HCT116 (cell line): ENCODE data around the gene SH3D19. TPM values are rescaled to one million over a fixed set of nuclear protein-coding genes. Genes with fewer than 3 reads are reported as not detected.

Experiments used
- ATAC-seq: fragments of 200-7000 bp; cut with Tn5 transposase; 2 replicates; pipeline ENCODE4 v1.9.1; 2020; ENCODE audit warnings: mild to moderate bottlenecking, moderate library complexity
- BruUV-seq: library from RNA; stranded (reverse); fragments of 400-500 nt; replicated peaks from 2 replicates; lab custom pipeline; 2021; lab: Mats Ljungman, UMichigan
- CTCF ChIA-PET: fragments of 300-600 bp; sonication (Branson Sonifier 250); formaldehyde crosslinking; loops from one replicate; lab custom pipeline; 2021; ENCODE audit warnings: antibody characterized with exemption; lab: Charles Lee
- POLR2A ChIA-PET: fragments of 300-600, 350-600 bp; sonication (Branson Sonifier 250); formaldehyde crosslinking; loops from one replicate; lab custom pipeline; 2021; ENCODE audit warnings: antibody characterized with exemption; lab: Charles Lee
- RAD21 ChIA-PET, 2 experiments: fragments of 300-600 bp; sonication (Branson Sonifier 250); formaldehyde crosslinking; loops; one replicate each; lab custom pipeline; 2023; ENCODE audit warnings: low total read pairs in 2 of 2; ENCODE audit not compliant: uncharacterized antibody in 2 of 2, unreplicated experiment in 2 of 2, low non-redundant PET in 1 of 2; lab: Charles Lee
- DNase-seq: peaks from one replicate; pipeline ENCODE4 v3.0.0-alpha.2; 2010; ENCODE audit warnings: low read depth, low spot score
- H2AFZ ChIP-seq: fragments of 200-600 bp; shearing (Covaris generic), sonication (generic); 2 replicates; pipeline ENCODE4 v1.6.1; 2017; ENCODE audit warnings: low read depth, mixed run types, mixed read lengths, antibody characterized with exemption, low read length; ENCODE audit not compliant: poor library complexity, severe bottlenecking
- H3K27ac ChIP-seq: 2 replicates; pipeline ENCODE4 v1.5.1; 2012; ENCODE audit warnings: low read depth, low read length
- H3K27me3 ChIP-seq: fragments of 200-600 bp; sonication (generic); 2 replicates; pipeline ENCODE4 v1.6.1; 2016; ENCODE audit warnings: mixed run types, low read length, mixed read lengths; ENCODE audit not compliant: insufficient read depth
- H3K36me3 ChIP-seq, 2 experiments: fragments of 200-500 bp in 1 of 2; fragments of 200-600 bp in 1 of 2; sonication (Bioruptor generic) in 1 of 2; sonication (generic) in 1 of 2; 2 replicates each; pipeline versions ENCODE4 v1.5.1 to v1.6.1; 2014 to 2016; ENCODE audit warnings: low read length in 2 of 2, inconsistent platforms in 1 of 2, mixed read lengths in 1 of 2, mixed run types in 1 of 2; ENCODE audit not compliant: insufficient read depth in 2 of 2, control insufficient read depth in 1 of 2
- H3K4me1 ChIP-seq, 2 experiments: fragments of 200-600 bp in 1 of 2; sonication (generic) in 1 of 2; 2 replicates each; pipeline versions ENCODE4 v1.5.1 to v1.6.1; 2012 to 2017; ENCODE audit warnings: low read length in 2 of 2, inconsistent platforms in 1 of 2, mild to moderate bottlenecking in 1 of 2, mixed read lengths in 1 of 2, mixed run types in 1 of 2, moderate library complexity in 1 of 2; ENCODE audit not compliant: insufficient read depth in 2 of 2, control insufficient read depth in 1 of 2
- H3K4me2 ChIP-seq: fragments of 200-600 bp; sonication (generic); 2 replicates; pipeline ENCODE4 v1.6.1; 2017; ENCODE audit warnings: mixed run types, low read length, mixed read lengths
- H3K4me3 ChIP-seq, 2 experiments: fragments of 200-600 bp in 1 of 2; sonication (generic) in 1 of 2; replicated peaks in 1 of 2; 2 replicates each; pipeline ENCODE4 v1.5.1; 2011 to 2016; ENCODE audit warnings: low read length in 2 of 2, control low read depth in 1 of 2, low read depth in 1 of 2, mild to moderate bottlenecking in 1 of 2, mixed read lengths in 1 of 2, mixed run types in 1 of 2
- H3K79me2 ChIP-seq: fragments of 200-600 bp; sonication (generic); 2 replicates; pipeline ENCODE4 v1.6.1; 2017; ENCODE audit warnings: mild to moderate bottlenecking, mixed run types, low read length, moderate library complexity, mixed read lengths; ENCODE audit not compliant: insufficient read depth
- H3K9ac ChIP-seq: fragments of 200-600 bp; sonication (generic); 2 replicates; pipeline ENCODE4 v1.6.1; 2016; ENCODE audit warnings: low read length, mixed read lengths
- H3K9me2 ChIP-seq: fragments of 200-600 bp; sonication (generic), shearing (Covaris generic); 2 replicates; pipeline ENCODE4 v1.6.1; 2017; ENCODE audit warnings: mixed run types, mild to moderate bottlenecking, moderate library complexity; ENCODE audit not compliant: insufficient read depth
- H3K9me3 ChIP-seq, 2 experiments: fragments of 200-500 bp in 1 of 2; fragments of 200-600 bp in 1 of 2; sonication (Bioruptor generic) in 1 of 2; sonication (generic) in 1 of 2; 2 replicates each; pipeline ENCODE4 v1.6.1; 2014 to 2017; ENCODE audit warnings: low read length in 2 of 2, mixed read lengths in 2 of 2, inconsistent platforms in 1 of 2, low read depth in 1 of 2, mild to moderate bottlenecking in 1 of 2, mixed run types in 1 of 2, moderate library complexity in 1 of 2; ENCODE audit not compliant: control insufficient read depth in 1 of 2, insufficient read depth in 1 of 2
- H4K20me1 ChIP-seq: fragments of 200-600 bp; sonication (generic), shearing (Covaris generic); 2 replicates; pipeline ENCODE4 v1.6.1; 2017; ENCODE audit warnings: mixed run types, mild to moderate bottlenecking, moderate library complexity; ENCODE audit not compliant: insufficient read depth
- CEBPB ChIP-seq: IDR thresholded peaks from 2 replicates; pipeline ENCODE4 v1.6.1; 2012; ENCODE audit warnings: low read depth
- EGR1 ChIP-seq: IDR thresholded peaks from 2 replicates; pipeline ENCODE4 v1.6.1; 2012; ENCODE audit warnings: low read depth
- ELF1 ChIP-seq: IDR thresholded peaks from 2 replicates; pipeline ENCODE4 v1.6.1; 2012; ENCODE audit warnings: low read depth, borderline replicate concordance
- EZH2 ChIP-seq: fragments of 200-600 bp; sonication (generic); IDR thresholded peaks from 2 replicates; pipeline ENCODE4 v1.6.1; 2017; ENCODE audit warnings: antibody characterized with exemption, mixed run types
- EZH2phosphoT487 ChIP-seq: fragments of 200-600 bp; IDR thresholded peaks from 2 replicates; pipeline ENCODE4 v1.6.1; 2018; ENCODE audit warnings: antibody characterized with exemption, borderline replicate concordance
- JUND ChIP-seq: IDR thresholded peaks from 2 replicates; pipeline ENCODE4 v1.6.1; 2012
- POLR2A ChIP-seq: IDR thresholded peaks from 2 replicates; pipeline ENCODE4 v1.7.0; 2011; ENCODE audit warnings: borderline replicate concordance; ENCODE audit not compliant: insufficient read depth, insufficient read length; ENCODE audit errors: extremely low read depth
- POLR2AphosphoS5 ChIP-seq: IDR thresholded peaks from 2 replicates; pipeline ENCODE4 v1.6.1; 2011; ENCODE audit warnings: mild to moderate bottlenecking, low read depth, low read length, moderate library complexity
- RAD21 ChIP-seq: IDR thresholded peaks from 2 replicates; pipeline ENCODE4 v1.6.1; 2012; ENCODE audit warnings: low read depth, mild to moderate bottlenecking
- SIN3A ChIP-seq: IDR thresholded peaks from 2 replicates; pipeline ENCODE4 v1.6.1; 2012; ENCODE audit warnings: low read depth
- SP1 ChIP-seq: IDR thresholded peaks from 2 replicates; pipeline ENCODE4 v1.6.1; 2012; ENCODE audit warnings: low read depth
- SRF ChIP-seq: IDR thresholded peaks from 2 replicates; pipeline ENCODE4 v1.6.1; 2012; ENCODE audit warnings: low read depth
- TCF7L2 ChIP-seq: IDR thresholded peaks from 2 replicates; pipeline ENCODE4 v1.7.0; 2011; ENCODE audit warnings: borderline replicate concordance, inconsistent platforms; ENCODE audit not compliant: insufficient read depth, insufficient read length; ENCODE audit errors: extremely low read depth
- YY1 ChIP-seq: IDR thresholded peaks from 2 replicates; pipeline ENCODE4 v1.6.1; 2011; ENCODE audit warnings: low read length, low read depth, moderate library complexity, mild to moderate bottlenecking; ENCODE audit not compliant: insufficient replicate concordance; ENCODE audit errors: extremely low read depth
- ZFX ChIP-seq: fragments of 450-650 bp; IDR thresholded peaks from 2 replicates; pipeline ENCODE4 v1.6.1; 2017
- ZNF274 ChIP-seq: fragments of 200-500 bp; sonication (Bioruptor generic); IDR thresholded peaks from 2 replicates; pipeline ENCODE4 v1.6.1; 2014; ENCODE audit warnings: mild to moderate bottlenecking, low read depth, low read length, inconsistent platforms
- intact Hi-C: fragments of 100-400 bp; cut with micrococcal nuclease; formaldehyde crosslinking; loops from 2 replicates; pipeline ENCODE4 v1.10.0; 2022
- total RNA-seq: library from RNA; stranded (reverse); gene quantifications from one replicate; pipeline ENCODE4 v1.2.1, GENCODE V29; 2021; ENCODE audit not compliant: unreplicated experiment
- TF ChIP-seq, protein P1 (sequence below): IDR thresholded peaks from 2 replicates; pipeline ENCODE4 v1.6.1; 2012
- TF ChIP-seq, protein P2 (sequence below): IDR thresholded peaks from 2 replicates; pipeline ENCODE4 v1.6.1; 2011; ENCODE audit warnings: mild to moderate bottlenecking, low read length, moderate library complexity; ENCODE audit not compliant: insufficient replicate concordance; ENCODE audit errors: extremely low read depth
- TF ChIP-seq, protein P3 (sequence below): IDR thresholded peaks from 2 replicates; pipeline ENCODE4 v1.6.1; 2012; ENCODE audit warnings: low read depth
- TF ChIP-seq, protein P4 (sequence below), 3 experiments: fragments of 200-600 bp in 1 of 3; sonication (generic) in 1 of 3; IDR thresholded peaks in 2 of 3; conservative IDR thresholded peaks in 1 of 3; 2 replicates each; pipeline ENCODE4 v1.5.1; 2012 to 2017; ENCODE audit warnings: low read depth in 2 of 3, low read length in 2 of 3, antibody characterized with exemption in 1 of 3, borderline replicate concordance in 1 of 3, control low read depth in 1 of 3, mild to moderate bottlenecking in 1 of 3, mixed read lengths in 1 of 3, mixed run types in 1 of 3, moderate library complexity in 1 of 3; ENCODE audit not compliant: insufficient read depth in 1 of 3

SH3D19 gene
- total RNA-seq, 1 experiment from 2014 or later: 37.5 TPM

DNA sequence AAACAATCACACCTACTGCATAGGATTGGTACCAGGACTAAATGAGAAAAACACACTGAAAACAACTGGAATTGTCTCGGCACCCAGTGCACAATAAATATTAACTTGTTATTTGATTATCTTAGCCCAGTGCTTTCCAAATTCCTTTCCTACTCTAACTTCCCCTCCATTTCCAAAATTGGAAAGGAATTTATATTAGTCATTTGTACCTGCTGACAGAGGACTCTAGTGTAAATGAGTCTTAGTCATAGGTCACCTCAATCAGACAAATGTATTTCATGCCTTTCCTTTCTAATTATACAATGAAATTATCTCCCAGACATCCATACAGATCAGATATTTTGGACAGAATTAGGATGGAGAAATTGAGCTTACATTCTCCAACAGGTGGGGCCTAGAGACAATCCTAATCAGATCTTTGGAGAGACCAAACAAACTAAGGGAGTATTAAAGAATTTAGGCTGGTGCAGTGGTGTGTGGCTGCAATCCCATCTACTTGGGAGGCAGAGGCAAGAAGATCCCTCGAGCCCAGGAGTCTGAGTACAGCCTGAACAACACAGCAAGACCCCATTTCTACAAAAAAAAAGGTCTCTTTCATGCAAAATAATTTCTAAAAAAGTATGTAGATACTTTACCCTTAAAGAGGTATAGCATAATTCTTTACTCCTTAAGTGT is 10.1 kb downstream of the SH3D19 start:
- Histone ChIP-seq H3K9me3 (no peaks in the 10 kb centered on the region), H4K20me1 (no peaks in the 10 kb centered on the region), H3K27me3 (no peaks in the 10 kb centered on the region), H3K4me1 (peaks cover 57 to 75% of the 10 kb centered on the region in 2 experiments), H3K4me3 (peak overlapping the region; percentile 12 to 48; a peak in 3 of 4 replicates), H3K9ac (peak overlapping the region; percentile 45), H3K27ac (peak overlapping the region; percentile 88), H3K9me2 (no peaks in the 10 kb centered on the region), H3K79me2 (peaks cover 81% of the 10 kb centered on the region), H2AFZ (no peak overlapping the region), H3K4me2 (peak overlapping the region; percentile 73), H3K36me3 (no peaks in the 10 kb centered on the region)
- CTCF ChIA-PET: no interaction called here
- RAD21 ChIA-PET: no interaction called here
- DNase-seq: peak; percentile 54
- no TSS peak for BruUV-seq
- intact Hi-C loops: no loop called here
- POLR2A ChIA-PET: interaction anchor here (2.5 kb wide), 1 partner anchor 10 kb away, joined by 15 read pairs; the partner anchor contains the start of gene SH3D19
- ATAC-seq: peak; percentile 75
- TF ChIP-seq, protein P1, sequence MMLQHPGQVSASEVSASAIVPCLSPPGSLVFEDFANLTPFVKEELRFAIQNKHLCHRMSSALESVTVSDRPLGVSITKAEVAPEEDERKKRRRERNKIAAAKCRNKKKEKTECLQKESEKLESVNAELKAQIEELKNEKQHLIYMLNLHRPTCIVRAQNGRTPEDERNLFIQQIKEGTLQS: peak; percentile 49; the same call in 1 of the 2 replicates
- TF ChIP-seq SIN3A: peak; percentile 74
- TF ChIP-seq ZNF274: no peak
- TF ChIP-seq CEBPB: peak; percentile 75
- no peak for TF ChIP-seq POLR2A
- no peak for TF ChIP-seq EZH2
- TF ChIP-seq, protein P2, sequence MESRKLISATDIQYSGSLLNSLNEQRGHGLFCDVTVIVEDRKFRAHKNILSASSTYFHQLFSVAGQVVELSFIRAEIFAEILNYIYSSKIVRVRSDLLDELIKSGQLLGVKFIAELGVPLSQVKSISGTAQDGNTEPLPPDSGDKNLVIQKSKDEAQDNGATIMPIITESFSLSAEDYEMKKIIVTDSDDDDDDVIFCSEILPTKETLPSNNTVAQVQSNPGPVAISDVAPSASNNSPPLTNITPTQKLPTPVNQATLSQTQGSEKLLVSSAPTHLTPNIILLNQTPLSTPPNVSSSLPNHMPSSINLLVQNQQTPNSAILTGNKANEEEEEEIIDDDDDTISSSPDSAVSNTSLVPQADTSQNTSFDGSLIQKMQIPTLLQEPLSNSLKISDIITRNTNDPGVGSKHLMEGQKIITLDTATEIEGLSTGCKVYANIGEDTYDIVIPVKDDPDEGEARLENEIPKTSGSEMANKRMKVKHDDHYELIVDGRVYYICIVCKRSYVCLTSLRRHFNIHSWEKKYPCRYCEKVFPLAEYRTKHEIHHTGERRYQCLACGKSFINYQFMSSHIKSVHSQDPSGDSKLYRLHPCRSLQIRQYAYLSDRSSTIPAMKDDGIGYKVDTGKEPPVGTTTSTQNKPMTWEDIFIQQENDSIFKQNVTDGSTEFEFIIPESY: no peak
- no peak for TF ChIP-seq EZH2phosphoT487
- TF ChIP-seq, protein P3, sequence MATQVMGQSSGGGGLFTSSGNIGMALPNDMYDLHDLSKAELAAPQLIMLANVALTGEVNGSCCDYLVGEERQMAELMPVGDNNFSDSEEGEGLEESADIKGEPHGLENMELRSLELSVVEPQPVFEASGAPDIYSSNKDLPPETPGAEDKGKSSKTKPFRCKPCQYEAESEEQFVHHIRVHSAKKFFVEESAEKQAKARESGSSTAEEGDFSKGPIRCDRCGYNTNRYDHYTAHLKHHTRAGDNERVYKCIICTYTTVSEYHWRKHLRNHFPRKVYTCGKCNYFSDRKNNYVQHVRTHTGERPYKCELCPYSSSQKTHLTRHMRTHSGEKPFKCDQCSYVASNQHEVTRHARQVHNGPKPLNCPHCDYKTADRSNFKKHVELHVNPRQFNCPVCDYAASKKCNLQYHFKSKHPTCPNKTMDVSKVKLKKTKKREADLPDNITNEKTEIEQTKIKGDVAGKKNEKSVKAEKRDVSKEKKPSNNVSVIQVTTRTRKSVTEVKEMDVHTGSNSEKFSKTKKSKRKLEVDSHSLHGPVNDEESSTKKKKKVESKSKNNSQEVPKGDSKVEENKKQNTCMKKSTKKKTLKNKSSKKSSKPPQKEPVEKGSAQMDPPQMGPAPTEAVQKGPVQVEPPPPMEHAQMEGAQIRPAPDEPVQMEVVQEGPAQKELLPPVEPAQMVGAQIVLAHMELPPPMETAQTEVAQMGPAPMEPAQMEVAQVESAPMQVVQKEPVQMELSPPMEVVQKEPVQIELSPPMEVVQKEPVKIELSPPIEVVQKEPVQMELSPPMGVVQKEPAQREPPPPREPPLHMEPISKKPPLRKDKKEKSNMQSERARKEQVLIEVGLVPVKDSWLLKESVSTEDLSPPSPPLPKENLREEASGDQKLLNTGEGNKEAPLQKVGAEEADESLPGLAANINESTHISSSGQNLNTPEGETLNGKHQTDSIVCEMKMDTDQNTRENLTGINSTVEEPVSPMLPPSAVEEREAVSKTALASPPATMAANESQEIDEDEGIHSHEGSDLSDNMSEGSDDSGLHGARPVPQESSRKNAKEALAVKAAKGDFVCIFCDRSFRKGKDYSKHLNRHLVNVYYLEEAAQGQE: no peak
- TF ChIP-seq, protein P4, sequence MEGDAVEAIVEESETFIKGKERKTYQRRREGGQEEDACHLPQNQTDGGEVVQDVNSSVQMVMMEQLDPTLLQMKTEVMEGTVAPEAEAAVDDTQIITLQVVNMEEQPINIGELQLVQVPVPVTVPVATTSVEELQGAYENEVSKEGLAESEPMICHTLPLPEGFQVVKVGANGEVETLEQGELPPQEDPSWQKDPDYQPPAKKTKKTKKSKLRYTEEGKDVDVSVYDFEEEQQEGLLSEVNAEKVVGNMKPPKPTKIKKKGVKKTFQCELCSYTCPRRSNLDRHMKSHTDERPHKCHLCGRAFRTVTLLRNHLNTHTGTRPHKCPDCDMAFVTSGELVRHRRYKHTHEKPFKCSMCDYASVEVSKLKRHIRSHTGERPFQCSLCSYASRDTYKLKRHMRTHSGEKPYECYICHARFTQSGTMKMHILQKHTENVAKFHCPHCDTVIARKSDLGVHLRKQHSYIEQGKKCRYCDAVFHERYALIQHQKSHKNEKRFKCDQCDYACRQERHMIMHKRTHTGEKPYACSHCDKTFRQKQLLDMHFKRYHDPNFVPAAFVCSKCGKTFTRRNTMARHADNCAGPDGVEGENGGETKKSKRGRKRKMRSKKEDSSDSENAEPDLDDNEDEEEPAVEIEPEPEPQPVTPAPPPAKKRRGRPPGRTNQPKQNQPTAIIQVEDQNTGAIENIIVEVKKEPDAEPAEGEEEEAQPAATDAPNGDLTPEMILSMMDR (IDR thresholded peaks at IDR 0.05 in 2 of 3, conservative IDR thresholded peaks at IDR 0.05 in 1 of 3; ENCODE audit: borderline replicate concordance in 1 of 3, insufficient read depth in 1 of 3, low read depth in 2 of 3, low read length in 2 of 3): no peak
- TF ChIP-seq YY1: no peak
- peak; percentile 96 for TF ChIP-seq SRF
- no peak for TF ChIP-seq ELF1
- TF ChIP-seq ZFX: no peak
- TF ChIP-seq POLR2AphosphoS5: peak; percentile 61; the same call in 1 of the 2 replicates
- TF ChIP-seq RAD21: peak; percentile 25
- no peak for TF ChIP-seq TCF7L2
- TF ChIP-seq JUND: peak; percentile 96
- TF ChIP-seq EGR1: no peak
- TF ChIP-seq SP1: peak; percentile 90
